Esophagus squamous epithelium (tissue), 5 donors: ENCODE measurements around the gene CASP7. TPM values are rescaled to one million over a fixed set of nuclear protein-coding genes. Genes with fewer than 3 reads are reported as not detected.

Experiments used
- DNase-seq: peaks from one replicate; lab custom pipeline; 2025; lab: John Stamatoyannopoulos, UW
- H3K27ac ChIP-seq, 4 donors: fragments of 200-600 bp; sonication (generic); one replicate each; pipeline ENCODE4 v1.5.1; 2016 to 2019; ENCODE audit warnings: mild to moderate bottlenecking in 1 of 4
- H3K27me3 ChIP-seq, 4 donors: fragments of 200-600 bp; sonication (generic); 1 replicate in 3 of 4; 2 replicates in 1 of 4; pipeline versions ENCODE4 v1.5.1 to v1.6.0; 2017 to 2021; ENCODE audit warnings: antibody characterized with exemption in 1 of 4
- H3K36me3 ChIP-seq, 3 donors: fragments of 200-600 bp; sonication (generic); one replicate each; pipeline ENCODE4 v1.5.1; 2016 to 2019
- H3K4me1 ChIP-seq, 3 donors: fragments of 200-600 bp; sonication (generic); one replicate each; pipeline ENCODE4 v1.5.1; 2017 to 2019
- H3K4me3 ChIP-seq, 4 donors: fragments of 200-600 bp; sonication (generic); 1 replicate in 3 of 4; 2 replicates in 1 of 4; pipeline ENCODE4 v1.5.1; 2016 to 2019; ENCODE audit warnings: mild to moderate bottlenecking in 2 of 4, moderate library complexity in 1 of 4
- H3K9me3 ChIP-seq, 3 donors: fragments of 200-600 bp; sonication (generic); one replicate each; pipeline ENCODE4 v1.5.1; 2016 to 2019
- CTCF ChIP-seq, 6 experiments: fragments of 450-650 bp in 4 of 6; fragments of 200-600 bp in 2 of 6; sonication (generic) in 2 of 6; IDR thresholded peaks; one replicate each; pipeline ENCODE4 v1.5.1; 2016 to 2019; ENCODE audit warnings: antibody characterized with exemption in 6 of 6, mild to moderate bottlenecking in 4 of 6, moderate library complexity in 4 of 6
- POLR2A ChIP-seq, 4 donors: fragments of 450-650 bp; IDR thresholded peaks; one replicate each; pipeline ENCODE4 v1.6.1; 2017; ENCODE audit warnings: antibody characterized with exemption in 4 of 4, mild to moderate bottlenecking in 4 of 4, moderate library complexity in 3 of 4
- WGBS, 2 donors: methylation state at CpG; one replicate each; pipeline ENCODE4 v1.1.5; 2018; 5-methylcytosine and 5-hydroxymethylcytosine counted together
- intact Hi-C: fragments of 100-400 bp; cut with DNase I; formaldehyde crosslinking; loops from one replicate; pipeline ENCODE4 v1.15.0; 2022
- total RNA-seq, 4 donors: library from RNA; depleted of rRNA; stranded (reverse); fragments of >200 nt; gene quantifications; one replicate each; pipeline ENCODE4 v1.1.0, GENCODE V29; 2016
- donor health status: DM: yes; HTN: yes; CAD: no.

The CASP7 gene
- total RNA-seq, 4 donors from 2014 or later, result 12.9 to 24.2 (median 18.8) TPM

DNA sequence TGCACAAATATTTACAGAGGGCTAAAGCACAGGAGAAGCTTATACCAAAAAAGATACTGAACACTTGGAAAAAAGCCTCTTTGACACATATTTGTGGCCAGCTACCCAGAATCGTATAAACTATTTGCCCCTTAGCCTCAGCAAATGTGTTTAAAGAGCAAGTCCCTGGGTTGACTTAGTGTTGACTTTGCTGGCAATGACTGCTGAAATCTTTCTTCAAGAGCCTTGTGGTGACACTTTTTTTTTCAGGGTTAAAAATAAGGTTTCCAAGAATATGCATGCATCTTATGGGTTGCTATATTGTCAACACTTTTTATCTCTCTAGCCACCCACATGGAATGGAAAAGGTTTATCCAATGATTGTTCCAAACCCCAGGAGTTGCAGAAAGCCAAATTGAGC lies 56.9 kb downstream of the CASP7 start:
- Histone ChIP-seq H3K27ac (no peak overlapping the region), H3K27me3 (no peaks in the 10 kb centered on the region), H3K36me3 (no peaks in the 10 kb centered on the region), H3K4me1 (peaks cover 0 to 12% (median 0%) of the 10 kb centered on the region in 3 donors), H3K9me3 (no peaks in the 10 kb centered on the region), H3K4me3 (no peak overlapping the region)
- TF ChIP-seq CTCF (IDR thresholded peaks at IDR 0.05), result no peak
- no peak for TF ChIP-seq POLR2A (IDR thresholded peaks at IDR 0.05)
- intact Hi-C loops, result no loop called here
- DNase-seq, result no peak
- WGBS, 2 donors, result 13 to 33% methylated on average over 1 of the region's 1 CpG

GRCh38 chr10:113739031-113739430 lies 59.3 kb downstream of the CASP7 start:
- 75 to 79% methylated on average over 4 of the region's 4 CpGs for WGBS, 2 donors
- no peak for DNase-seq
- intact Hi-C loops, result no loop called here
- Histone ChIP-seq H3K27me3 (no peaks in the 10 kb centered on the region), H3K27ac (no peak overlapping the region), H3K9me3 (no peaks in the 10 kb centered on the region), H3K4me1 (peaks cover 0 to 12% (median 0%) of the 10 kb centered on the region in 3 donors), H3K4me3 (no peak overlapping the region), H3K36me3 (no peaks in the 10 kb centered on the region)
- TF ChIP-seq POLR2A (IDR thresholded peaks at IDR 0.05) (no peak), CTCF (IDR thresholded peaks at IDR 0.05) (no peak)

DNA sequence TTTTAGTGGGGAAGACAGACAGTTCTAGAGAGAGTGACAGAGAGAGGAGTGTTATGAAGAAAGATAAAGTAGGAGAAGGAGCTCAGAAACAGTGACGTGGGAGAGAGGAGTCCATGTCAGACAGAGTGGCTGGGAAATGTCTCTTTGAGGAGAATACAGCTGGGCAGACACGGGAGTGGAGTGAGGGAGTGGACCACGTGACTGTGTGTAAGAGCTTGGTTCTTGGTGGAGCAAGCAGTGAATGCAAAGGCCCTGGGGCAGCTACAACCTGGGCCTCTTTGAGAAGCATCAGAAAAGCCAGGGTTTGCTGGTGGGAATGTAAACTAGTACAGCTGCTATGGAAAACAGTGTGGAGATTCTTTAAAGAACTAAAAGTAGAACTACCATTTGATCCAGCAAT lies 59.9 kb downstream of the CASP7 start:
- WGBS, 2 donors, result 66 to 87% methylated on average over 3 of the region's 3 CpGs
- no peaks in the 10 kb centered on the region for H3K27me3 ChIP-seq
- no peaks in the 10 kb centered on the region for H3K36me3 ChIP-seq
- intact Hi-C loops, result no loop called here
- peaks cover 0 to 12% (median 0%) of the 10 kb centered on the region in 3 donors for H3K4me1 ChIP-seq
- H3K4me3 ChIP-seq, result no peak overlapping the region
- no peak for TF ChIP-seq POLR2A (IDR thresholded peaks at IDR 0.05)
- no peak for TF ChIP-seq CTCF (IDR thresholded peaks at IDR 0.05)
- no peak for DNase-seq
- H3K9me3 ChIP-seq, result no peaks in the 10 kb centered on the region
- no peak overlapping the region for H3K27ac ChIP-seq

DNA sequence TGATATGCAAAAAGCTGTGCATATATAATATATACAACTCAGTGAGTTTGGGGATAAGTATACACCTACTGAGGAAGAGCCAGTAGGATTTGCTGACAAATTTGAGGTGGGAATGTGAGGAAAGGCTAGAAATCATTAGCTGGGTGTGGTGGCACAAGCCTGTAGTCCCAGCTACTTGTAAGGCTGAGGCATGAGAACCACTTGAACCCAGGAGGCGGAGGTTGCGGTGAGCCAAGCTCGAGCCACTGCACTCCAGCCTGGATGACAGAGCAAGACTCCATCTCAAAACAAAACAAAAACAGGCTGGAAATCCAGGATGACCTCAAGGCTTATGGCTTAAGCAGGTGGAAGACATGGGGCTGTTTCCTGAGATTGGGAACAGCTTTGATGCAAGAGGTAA lies 61.1 kb downstream of the CASP7 start:
- no peak overlapping the region for H3K4me3 ChIP-seq
- no peak overlapping the region for H3K27ac ChIP-seq
- no peaks in the 10 kb centered on the region for H3K27me3 ChIP-seq
- H3K9me3 ChIP-seq, result no peaks in the 10 kb centered on the region
- 88 to 92% methylated on average over 3 of the region's 3 CpGs for WGBS, 2 donors
- peaks cover 0 to 7% (median 0%) of the 10 kb centered on the region in 3 donors for H3K4me1 ChIP-seq
- no peak for TF ChIP-seq POLR2A (IDR thresholded peaks at IDR 0.05)
- TF ChIP-seq CTCF (IDR thresholded peaks at IDR 0.05), result no peak
- intact Hi-C loops, result no loop called here
- H3K36me3 ChIP-seq, result no peaks in the 10 kb centered on the region
- no peak for DNase-seq

- no peak for TF ChIP-seq POLR2A (IDR thresholded peaks at IDR 0.05)
- TF ChIP-seq CTCF (IDR thresholded peaks at IDR 0.05), result no peak
- WGBS, 2 donors, result 70 to 75% methylated on average over 2 of the region's 2 CpGs
- Histone ChIP-seq H3K4me3 (no peak overlapping the region), H3K27me3 (no peaks in the 10 kb centered on the region), H3K36me3 (no peaks in the 10 kb centered on the region), H3K27ac (no peak overlapping the region), H3K9me3 (no peaks in the 10 kb centered on the region), H3K4me1 (no peaks in the 10 kb centered on the region)
- DNase-seq, result no peak
- intact Hi-C loops, result no loop called here
Measured at GRCh38 chr10:113742466-113742865, 62.8 kb downstream of the CASP7 start.
